K562 (cell line): ENCODE results near the gene BMF. TPM values are rescaled to one million over a fixed set of nuclear protein-coding genes. Genes with fewer than 3 reads are reported as not detected.

Experiments
- CBX5 ChIP-seq: IDR thresholded peaks from 2 replicates; pipeline ENCODE4 v1.6.1; 2014; ENCODE audit warnings: low read depth, borderline replicate concordance
- CREBBP ChIP-seq: IDR thresholded peaks from one replicate; pipeline ENCODE4 v1.6.1; 2012; ENCODE audit warnings: low read depth, mild to moderate bottlenecking, control low read depth, inconsistent platforms, low read length
- CREM ChIP-seq: IDR thresholded peaks from 2 replicates; pipeline ENCODE4 v1.6.1; 2014; ENCODE audit warnings: antibody characterized with exemption, low read depth
- EWSR1 ChIP-seq: fragments of 450-650 bp; IDR thresholded peaks from 2 replicates; pipeline ENCODE4 v1.6.1; 2018; ENCODE audit warnings: borderline replicate concordance, mild to moderate bottlenecking, low read depth, moderate library complexity; ENCODE audit not compliant: partially characterized antibody
- IFI16 ChIP-seq: fragments of 250-450 bp; sonication (Bioruptor Pico); IDR thresholded peaks from 2 replicates; pipeline ENCODE4 v2.1.2; 2022; ENCODE audit warnings: mild to moderate bottlenecking, inconsistent platforms
- KLF1 ChIP-seq: fragments of 450-650 bp; IDR thresholded peaks from 2 replicates; pipeline ENCODE4 v1.6.1; 2016; ENCODE audit warnings: missing genetic modification characterization, missing compliant biosample characterization
- KLF10 ChIP-seq: fragments of 250-450 bp; sonication (Bioruptor Pico); IDR thresholded peaks from 2 replicates; pipeline ENCODE4 v1.6.1; 2021; ENCODE audit warnings: matching md5 sums
- MYC ChIP-seq, 2 experiments: fragments of 250-450 bp in 1 of 2; sonication (Bioruptor Pico) in 1 of 2; IDR thresholded peaks; 2 replicates each; pipeline versions ENCODE4 v1.5.1 to v1.6.1; 2012 to 2021; ENCODE audit warnings: low read depth in 2 of 2, borderline replicate concordance in 1 of 2, improper control_type of control experiment in 1 of 2, low read length in 1 of 2, mild to moderate bottlenecking in 1 of 2, moderate library complexity in 1 of 2
- PHF21A ChIP-seq: fragments of 450-650 bp; IDR thresholded peaks from 2 replicates; pipeline ENCODE4 v1.6.1; 2017; ENCODE audit warnings: low read depth, borderline replicate concordance
- PRMT5 ChIP-seq: sonication (generic); formaldehyde crosslinking; IDR thresholded peaks from 2 replicates; pipeline ENCODE4 v1.5.0; 2020; ENCODE audit warnings: missing genetic modification reagents
- PTBP1 ChIP-seq: fragments of 200-400 bp; formaldehyde crosslinking; IDR thresholded peaks from 2 replicates; pipeline ENCODE4 v1.6.1; 2017; ENCODE audit warnings: low read depth, low read length
- RFX1 ChIP-seq: fragments of 450-650 bp; IDR thresholded peaks from 2 replicates; pipeline ENCODE4 v1.6.1; 2016; ENCODE audit warnings: mild to moderate bottlenecking, moderate library complexity
- SAP30 ChIP-seq: fragments of 200-600 bp; sonication (generic); IDR thresholded peaks from 2 replicates; pipeline ENCODE4 v1.6.1; 2012; ENCODE audit warnings: borderline replicate concordance, low read depth, mild to moderate bottlenecking, moderate library complexity, low read length, control low read depth, inconsistent platforms; ENCODE audit not compliant: insufficient read depth, poor library complexity, severe bottlenecking
- SNIP1 ChIP-seq: fragments of 450-650 bp; IDR thresholded peaks from 2 replicates; pipeline ENCODE4 v1.7.1; 2017; ENCODE audit warnings: low read depth, mild to moderate bottlenecking
- ZNF445 ChIP-seq: fragments of 250-450 bp; sonication (Bioruptor Pico); IDR thresholded peaks from 2 replicates; pipeline ENCODE4 v1.4.0; 2020; ENCODE audit warnings: low read depth, mild to moderate bottlenecking, moderate library complexity
- polyA plus RNA-seq, 8 experiments: library from polyadenylated mRNA; depleted of rRNA in 4 of 8; stranded (reverse) in 5 of 8; unstranded in 3 of 8; fragments of >200 nt; fragmentation: Nextera tagmentation in 2 of 8; fragmentation: Illumina TruSeq in 1 of 8; extraction: Ambion mirVana in 2 of 8; extraction: Trizol in 1 of 8; gene quantifications; 2 replicates each; pipeline versions ENCODE4 v1.2.1 to v1.2.3, GENCODE V29; 2011 to 2014; ENCODE audit warnings: inconsistent platforms in 1 of 8, missing spikeins in 1 of 8
- total RNA-seq, 7 experiments: library from RNA; depleted of rRNA in 6 of 7; stranded (reverse); fragments of >200 nt in 6 of 7; fragmentation: Illumina TruSeq in 2 of 7; extraction: Trizol in 2 of 7; gene quantifications; 2 replicates each; pipeline versions ENCODE4 v1.2.1 to v1.2.3, GENCODE V29; 2011 to 2021; ENCODE audit warnings: low replicate concordance in 1 of 7
- TF ChIP-seq, protein P1 (sequence below): sonication (generic); formaldehyde crosslinking; IDR thresholded peaks from 2 replicates; pipeline ENCODE4 v1.8.0; 2022; ENCODE audit warnings: mild to moderate bottlenecking, low read depth, missing genetic modification reagents
- TF ChIP-seq, protein P2 (sequence below), 2 experiments: IDR thresholded peaks in 1 of 2; conservative IDR thresholded peaks in 1 of 2; 2 replicates each; pipeline ENCODE4 v1.6.1; 2016; ENCODE audit warnings: low read depth in 2 of 2, mild to moderate bottlenecking in 1 of 2, missing compliant biosample characterization in 1 of 2, missing genetic modification characterization in 1 of 2, moderate library complexity in 1 of 2
- TF ChIP-seq, protein P3 (sequence below): fragments of 250-450 bp; sonication (Bioruptor Pico); IDR thresholded peaks from 2 replicates; pipeline ENCODE4 v1.5.0; 2021; ENCODE audit warnings: mild to moderate bottlenecking, borderline replicate concordance
- TF ChIP-seq, protein P4 (sequence below): sonication (generic); IDR thresholded peaks from 2 replicates; pipeline ENCODE4 v1.6.1; 2016

Gene BMF
- total and polyA plus RNA-seq, 9 of the 15 experiments (the other 6 are each of a cell fraction or from before 2014, with no cell fraction given), result 0.25 to 0.91 (median 0.59) TPM; not detected in 2

DNA sequence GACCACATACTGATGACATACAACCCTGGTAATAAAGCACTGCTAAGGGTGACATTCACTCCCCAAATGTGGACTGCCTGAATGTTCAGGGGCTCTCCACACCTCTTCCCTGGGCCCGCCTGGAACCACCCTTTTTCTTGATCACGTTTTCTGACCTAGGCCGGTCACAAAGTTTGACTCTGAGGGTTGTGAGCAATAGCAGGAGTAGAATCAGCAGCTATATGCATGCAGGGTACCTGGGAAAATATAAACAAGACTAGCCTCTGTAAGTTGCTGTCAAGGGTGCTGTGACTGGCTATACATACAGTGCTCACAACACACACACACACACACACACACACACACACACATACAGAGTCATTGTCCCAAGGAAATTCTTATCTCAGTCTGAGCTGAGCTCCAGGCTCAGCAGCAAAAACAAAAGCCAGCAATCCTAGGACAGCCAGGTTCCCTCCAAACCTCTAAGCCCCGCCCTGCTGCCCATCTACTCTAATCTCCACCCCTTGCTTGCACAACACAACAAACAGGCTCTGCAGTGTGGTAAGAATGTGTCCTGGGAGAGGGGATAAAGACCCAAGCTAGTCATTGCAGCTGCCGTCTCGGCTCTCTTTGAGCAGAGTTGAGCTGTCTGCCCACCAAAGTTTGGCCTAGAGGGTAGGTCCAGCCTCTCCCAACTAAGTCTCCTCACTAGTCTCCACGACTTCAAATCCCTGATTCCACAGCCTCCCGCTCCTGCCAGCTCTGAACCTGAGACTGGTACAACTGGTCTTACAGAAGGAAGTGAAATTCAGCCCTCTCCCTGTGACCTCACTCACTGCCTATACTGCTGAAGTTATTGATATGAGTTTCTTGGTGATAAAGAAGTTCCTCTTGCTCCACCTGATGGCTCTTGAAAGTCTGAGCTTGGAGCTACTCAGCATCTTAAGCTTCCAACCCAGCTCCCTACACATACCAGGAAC lies 2.2 kb downstream of the BMF start (continued):
- TF ChIP-seq SAP30, result no peak
- no peak for TF ChIP-seq EWSR1
- TF ChIP-seq, protein P1, sequence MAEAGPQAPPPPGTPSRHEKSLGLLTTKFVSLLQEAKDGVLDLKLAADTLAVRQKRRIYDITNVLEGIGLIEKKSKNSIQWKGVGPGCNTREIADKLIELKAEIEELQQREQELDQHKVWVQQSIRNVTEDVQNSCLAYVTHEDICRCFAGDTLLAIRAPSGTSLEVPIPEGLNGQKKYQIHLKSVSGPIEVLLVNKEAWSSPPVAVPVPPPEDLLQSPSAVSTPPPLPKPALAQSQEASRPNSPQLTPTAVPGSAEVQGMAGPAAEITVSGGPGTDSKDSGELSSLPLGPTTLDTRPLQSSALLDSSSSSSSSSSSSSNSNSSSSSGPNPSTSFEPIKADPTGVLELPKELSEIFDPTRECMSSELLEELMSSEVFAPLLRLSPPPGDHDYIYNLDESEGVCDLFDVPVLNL, result no peak
- no peak for TF ChIP-seq SNIP1
- TF ChIP-seq CREBBP, result no peak
- no peak for TF ChIP-seq CREM
- no peak for TF ChIP-seq PTBP1
- 0 out of 2 replicates have a peak, but pooled peaks have one; percentile 24 for TF ChIP-seq MYC (IDR thresholded peaks at IDR 0.05; ENCODE audit: low read depth, low read length)
- TF ChIP-seq MYC (CRISPR knock-in tag; IDR thresholded peaks at IDR 0.05; ENCODE audit: borderline replicate concordance, low read depth), result no peak
- TF ChIP-seq KLF1 (tag), result no peak
- TF ChIP-seq, protein P2, sequence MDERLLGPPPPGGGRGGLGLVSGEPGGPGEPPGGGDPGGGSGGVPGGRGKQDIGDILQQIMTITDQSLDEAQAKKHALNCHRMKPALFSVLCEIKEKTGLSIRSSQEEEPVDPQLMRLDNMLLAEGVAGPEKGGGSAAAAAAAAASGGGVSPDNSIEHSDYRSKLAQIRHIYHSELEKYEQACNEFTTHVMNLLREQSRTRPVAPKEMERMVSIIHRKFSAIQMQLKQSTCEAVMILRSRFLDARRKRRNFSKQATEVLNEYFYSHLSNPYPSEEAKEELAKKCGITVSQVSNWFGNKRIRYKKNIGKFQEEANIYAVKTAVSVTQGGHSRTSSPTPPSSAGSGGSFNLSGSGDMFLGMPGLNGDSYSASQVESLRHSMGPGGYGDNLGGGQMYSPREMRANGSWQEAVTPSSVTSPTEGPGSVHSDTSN (CRISPR knock-in tag; IDR thresholded peaks at IDR 0.05; ENCODE audit: low read depth), result no peak
- TF ChIP-seq, protein P2 (tag; conservative IDR thresholded peaks at IDR 0.05; ENCODE audit: low read depth), result peak; percentile 63; the same call in 1 of the 2 replicates
- TF ChIP-seq PHF21A, result peak; percentile 24; the same call in 1 of the 2 replicates
- TF ChIP-seq PRMT5 (CRISPR knock-in tag), result no peak
- TF ChIP-seq, protein P3, sequence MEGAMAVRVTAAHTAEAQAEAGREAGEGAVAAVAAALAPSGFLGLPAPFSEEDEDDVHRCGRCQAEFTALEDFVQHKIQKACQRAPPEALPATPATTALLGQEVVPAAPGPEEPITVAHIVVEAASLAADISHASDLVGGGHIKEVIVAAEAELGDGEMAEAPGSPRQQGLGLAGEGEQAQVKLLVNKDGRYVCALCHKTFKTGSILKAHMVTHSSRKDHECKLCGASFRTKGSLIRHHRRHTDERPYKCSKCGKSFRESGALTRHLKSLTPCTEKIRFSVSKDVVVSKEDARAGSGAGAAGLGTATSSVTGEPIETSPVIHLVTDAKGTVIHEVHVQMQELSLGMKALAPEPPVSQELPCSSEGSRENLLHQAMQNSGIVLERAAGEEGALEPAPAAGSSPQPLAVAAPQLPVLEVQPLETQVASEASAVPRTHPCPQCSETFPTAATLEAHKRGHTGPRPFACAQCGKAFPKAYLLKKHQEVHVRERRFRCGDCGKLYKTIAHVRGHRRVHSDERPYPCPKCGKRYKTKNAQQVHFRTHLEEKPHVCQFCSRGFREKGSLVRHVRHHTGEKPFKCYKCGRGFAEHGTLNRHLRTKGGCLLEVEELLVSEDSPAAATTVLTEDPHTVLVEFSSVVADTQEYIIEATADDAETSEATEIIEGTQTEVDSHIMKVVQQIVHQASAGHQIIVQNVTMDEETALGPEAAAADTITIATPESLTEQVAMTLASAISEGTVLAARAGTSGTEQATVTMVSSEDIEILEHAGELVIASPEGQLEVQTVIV (CRISPR knock-in tag), result no peak
- TF ChIP-seq CBX5, result no peak; the same call in 1 of the 2 replicates
- TF ChIP-seq KLF10 (CRISPR knock-in tag), result no peak
- TF ChIP-seq, protein P4, sequence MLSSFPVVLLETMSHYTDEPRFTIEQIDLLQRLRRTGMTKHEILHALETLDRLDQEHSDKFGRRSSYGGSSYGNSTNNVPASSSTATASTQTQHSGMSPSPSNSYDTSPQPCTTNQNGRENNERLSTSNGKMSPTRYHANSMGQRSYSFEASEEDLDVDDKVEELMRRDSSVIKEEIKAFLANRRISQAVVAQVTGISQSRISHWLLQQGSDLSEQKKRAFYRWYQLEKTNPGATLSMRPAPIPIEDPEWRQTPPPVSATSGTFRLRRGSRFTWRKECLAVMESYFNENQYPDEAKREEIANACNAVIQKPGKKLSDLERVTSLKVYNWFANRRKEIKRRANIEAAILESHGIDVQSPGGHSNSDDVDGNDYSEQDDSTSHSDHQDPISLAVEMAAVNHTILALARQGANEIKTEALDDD, result peak; percentile 52; the same call in 1 of the 2 replicates
- no peak for TF ChIP-seq IFI16 (CRISPR knock-in tag)
- TF ChIP-seq RFX1, result no peak
- no peak for TF ChIP-seq ZNF445 (CRISPR knock-in tag)
